HG02840 (cell line): ENCODE results near the gene PPM1H.
"Not testable (repeated sequence)": the region's sequence is repeated elsewhere in the genome, so short reads cannot be mapped to it uniquely, and the experiment has no call there.

ENCODE experiments used
- ATAC-seq: cut with Tn5 transposase; IDR thresholded peaks from one replicate; pipeline ENCODE4 v1.9.1; 2021; ENCODE audit warnings: mild to moderate bottlenecking, moderate library complexity, moderate number of reproducible peaks; ENCODE audit not compliant: unreplicated experiment, low FRiP score

Gene PPM1H

DNA sequence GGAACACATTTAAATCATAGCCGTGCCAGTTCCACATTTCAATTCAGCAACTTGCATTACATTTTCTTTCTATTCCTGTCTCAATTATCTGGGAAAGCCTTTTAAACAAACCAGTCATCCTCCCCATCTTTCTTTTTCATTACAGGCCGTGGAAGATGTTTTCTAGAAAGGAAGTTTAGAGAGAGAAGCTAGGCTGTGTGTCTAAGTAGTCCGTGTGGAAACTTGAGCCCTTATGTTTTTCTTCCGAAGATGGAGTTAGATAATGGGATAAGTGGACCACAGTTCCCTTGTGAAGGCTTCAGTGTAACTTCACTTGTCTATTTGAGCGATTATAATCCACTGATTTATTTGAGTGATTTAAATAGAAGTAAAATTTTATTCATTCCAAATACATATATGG, 12.4 kb upstream of the PPM1H start:
- ATAC-seq: no peak

DNA sequence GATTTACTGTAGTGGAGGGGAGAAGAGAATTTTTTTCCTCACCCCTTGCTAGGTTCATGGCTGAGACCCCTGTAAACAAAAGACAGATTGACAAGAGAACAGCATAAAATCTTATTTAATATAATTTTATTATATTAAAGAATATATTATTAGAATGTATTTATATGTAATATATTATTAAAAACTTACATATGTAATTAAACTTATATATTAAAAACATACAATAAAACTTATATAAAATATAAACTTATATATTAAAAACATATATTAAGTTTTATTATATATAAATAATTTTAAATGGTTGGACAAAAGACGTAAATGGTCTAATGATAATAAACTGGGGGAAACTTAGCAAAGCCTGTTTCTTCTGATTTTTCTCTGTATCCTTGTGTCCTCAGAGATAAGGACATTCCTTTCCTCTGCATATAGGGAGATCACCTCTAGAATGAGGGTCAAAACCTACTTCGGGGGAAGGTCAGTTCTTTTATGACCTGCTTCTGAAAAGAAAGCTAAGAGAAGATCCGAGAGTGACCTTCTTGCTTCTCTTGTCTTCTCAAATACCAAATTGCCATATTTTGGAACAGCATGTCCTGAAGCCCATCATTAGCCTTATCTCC, 8.9 kb upstream of the PPM1H start:
- no peak for ATAC-seq

- not testable (repeated sequence) for ATAC-seq
Measured at GRCh38 chr12:62942316-62942715, 7.4 kb upstream of the PPM1H start.

- peak; percentile 34 for ATAC-seq
Measured at GRCh38 chr12:62934239-62934798, 631 bp downstream of the PPM1H start.

DNA sequence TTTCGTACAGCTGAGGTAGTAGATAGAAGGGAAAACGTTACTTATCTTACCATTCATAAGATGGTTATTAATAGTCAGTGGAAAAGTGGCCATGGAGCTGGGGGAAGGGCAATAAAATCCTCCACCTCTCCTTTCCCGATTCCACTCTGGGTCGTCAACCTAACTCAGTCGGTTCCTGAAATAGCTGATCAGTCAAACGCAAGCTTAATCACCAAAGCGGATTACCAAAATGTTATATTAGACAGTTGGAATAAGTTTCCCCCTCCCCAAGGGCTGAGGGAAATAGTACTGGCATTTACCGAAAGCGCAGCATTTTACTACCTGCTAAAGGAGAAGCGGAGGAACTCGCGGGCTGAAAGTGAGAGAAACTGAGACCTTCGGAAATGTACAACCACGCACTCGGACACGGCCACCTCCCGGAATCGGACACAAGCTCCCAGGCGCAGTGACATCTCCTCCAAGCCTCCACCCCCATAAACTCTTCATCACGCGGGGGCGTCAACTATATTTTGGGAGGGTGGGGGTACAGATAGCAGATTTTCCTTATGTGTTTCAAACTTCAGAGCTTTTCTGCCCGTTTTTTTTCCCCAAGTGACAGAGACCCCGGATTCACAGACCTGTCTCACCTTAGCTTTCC, 1.2 kb downstream of the PPM1H start:
- no peak for ATAC-seq

DNA sequence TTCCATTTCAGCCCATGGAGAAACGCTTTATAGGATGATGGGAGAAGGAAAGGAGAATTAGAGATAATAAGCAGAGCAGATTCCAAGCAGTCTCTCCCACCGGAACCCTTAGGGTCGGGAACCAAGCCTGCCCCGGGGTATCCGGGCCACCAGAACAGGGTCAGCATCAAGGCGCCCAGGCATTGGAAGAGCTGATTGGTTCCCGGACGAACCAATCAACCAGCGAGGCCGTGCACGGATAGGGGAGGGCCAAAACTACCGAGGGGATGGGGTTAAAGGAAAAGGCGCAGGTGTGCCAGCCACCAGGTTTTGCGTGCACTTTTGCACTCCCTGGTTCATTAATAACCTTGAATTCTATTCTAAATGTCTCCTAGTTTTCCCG, 1.7 kb downstream of the PPM1H start:
- no peak for ATAC-seq

- ATAC-seq: no peak
Measured at GRCh38 chr12:62931477-62931876, 3.5 kb downstream of the PPM1H start.

- ATAC-seq: no peak
Measured at GRCh38 chr12:62930546-62931425, 4.2 kb downstream of the PPM1H start.

- ATAC-seq: no peak
Measured at GRCh38 chr12:62928632-62929031, 6.3 kb downstream of the PPM1H start.

DNA sequence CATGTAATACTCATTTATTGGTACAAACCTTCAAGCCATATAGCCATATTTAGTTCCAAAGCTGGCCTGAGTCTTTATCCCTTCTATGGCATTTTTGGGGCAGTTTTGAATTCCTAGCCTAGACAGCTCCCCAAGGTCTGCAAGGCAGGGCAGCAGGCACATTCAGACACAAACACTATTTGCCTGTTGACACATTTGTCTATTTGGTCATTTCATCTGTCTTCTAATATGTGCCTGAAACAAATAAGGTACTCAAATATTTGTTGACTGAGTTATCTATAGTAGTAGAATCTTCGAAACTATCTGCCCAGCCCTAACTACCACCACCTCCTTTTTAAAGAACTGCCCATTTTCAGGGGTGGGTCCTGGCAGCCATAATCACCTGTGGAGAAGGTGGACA, 9.3 kb downstream of the PPM1H start:
- no peak for ATAC-seq

DNA sequence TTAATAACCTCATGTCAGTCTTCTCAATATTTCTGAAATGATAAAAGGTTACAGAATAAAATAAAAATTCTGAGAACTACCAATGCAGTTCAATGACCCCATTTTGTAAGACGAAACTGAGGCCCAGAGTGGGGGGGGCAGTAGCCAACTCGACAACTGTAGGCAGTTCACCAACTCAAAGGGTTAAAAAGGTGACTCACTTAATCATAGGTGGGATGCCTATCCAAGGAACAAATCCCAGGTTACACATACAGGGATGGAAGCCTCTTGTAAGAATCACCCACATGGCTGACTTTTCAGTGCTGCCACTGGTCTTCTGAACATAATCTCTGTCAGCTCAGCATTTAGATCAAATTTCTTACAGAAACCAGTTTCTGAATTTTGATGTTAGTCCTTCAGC, 10.9 kb downstream of the PPM1H start:
- no peak for ATAC-seq

GRCh38 chr12:62922539-62922938, 12.4 kb downstream of the PPM1H start:
- no peak for ATAC-seq

DNA sequence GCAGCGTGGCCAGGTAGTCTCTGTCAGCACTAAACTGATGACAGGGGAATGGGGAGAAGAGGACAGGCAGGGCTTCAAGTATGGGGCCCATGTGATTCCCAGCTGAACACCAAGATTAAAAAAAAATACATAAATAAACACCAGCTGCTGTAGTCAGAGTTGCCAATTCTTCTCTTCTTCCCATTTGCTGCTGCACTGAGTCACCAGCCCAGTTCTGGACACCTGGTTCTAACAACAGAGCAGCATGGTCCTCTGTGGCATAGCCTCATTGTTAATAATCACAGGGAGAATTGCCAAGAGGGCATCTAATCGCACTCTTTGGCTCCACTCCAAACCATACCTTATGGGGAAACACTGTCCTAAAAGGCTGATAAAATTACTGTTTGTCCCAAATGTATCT, 15.1 kb downstream of the PPM1H start:
- ATAC-seq: no peak

DNA sequence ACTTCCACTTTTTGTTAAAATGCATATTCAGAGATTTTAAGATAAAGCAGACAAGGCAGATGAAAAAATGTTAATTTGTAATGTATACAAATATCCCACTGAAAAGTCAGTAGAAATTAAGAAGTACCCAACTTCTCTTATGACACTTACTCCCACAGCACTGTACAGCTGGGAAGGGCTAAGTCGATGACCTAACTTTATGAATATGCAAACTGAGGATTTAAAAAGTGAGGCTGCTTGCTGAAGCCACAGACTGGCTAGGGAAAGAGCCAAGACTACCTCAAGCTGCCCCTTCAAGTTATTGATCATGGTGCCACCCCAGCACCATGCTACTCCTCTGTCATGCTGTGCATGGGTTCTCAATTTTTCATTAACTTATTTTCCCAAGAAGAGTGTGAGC, 17.0 kb downstream of the PPM1H start:
- no peak for ATAC-seq

GRCh38 chr12:62916632-62917425, 18.1 kb downstream of the PPM1H start:
- no peak for ATAC-seq

- no peak for ATAC-seq
Measured at GRCh38 chr12:62915204-62915529, 19.8 kb downstream of the PPM1H start.

DNA sequence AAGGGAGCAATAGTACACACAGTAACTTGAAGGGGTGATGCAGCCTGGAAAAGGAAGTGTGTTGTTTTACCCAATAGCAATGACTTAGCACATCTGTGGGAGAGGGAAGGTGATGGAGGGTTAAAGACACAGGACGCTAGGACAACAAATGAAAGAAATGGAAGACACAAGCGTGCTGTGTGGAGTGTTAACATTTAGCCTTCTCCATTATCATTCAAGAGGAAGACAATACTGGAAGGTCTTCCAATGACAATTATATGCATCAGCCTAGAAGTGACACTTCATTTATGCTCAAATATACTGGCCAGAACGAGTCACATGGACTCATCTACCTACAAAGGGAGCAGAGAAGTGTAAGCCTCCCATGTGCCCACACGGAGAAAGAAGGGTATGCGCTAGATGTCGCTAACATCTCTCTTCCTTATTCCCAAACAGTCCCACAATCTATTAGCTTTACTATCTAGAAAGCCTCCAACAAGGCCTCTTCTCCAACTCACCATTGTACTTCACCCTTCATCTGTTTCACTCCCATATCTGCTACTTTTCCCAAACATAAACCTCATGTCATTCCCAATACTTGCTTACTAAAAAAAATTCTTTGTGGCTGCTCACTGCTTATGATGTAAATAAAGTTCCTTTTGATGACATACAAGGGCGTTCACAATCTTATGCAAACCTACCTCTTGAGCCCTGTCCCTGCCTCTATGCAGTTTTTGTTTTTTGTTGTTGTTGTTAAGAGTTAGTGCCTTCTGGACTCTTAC, 20.3 kb downstream of the PPM1H start:
- no peak for ATAC-seq

DNA sequence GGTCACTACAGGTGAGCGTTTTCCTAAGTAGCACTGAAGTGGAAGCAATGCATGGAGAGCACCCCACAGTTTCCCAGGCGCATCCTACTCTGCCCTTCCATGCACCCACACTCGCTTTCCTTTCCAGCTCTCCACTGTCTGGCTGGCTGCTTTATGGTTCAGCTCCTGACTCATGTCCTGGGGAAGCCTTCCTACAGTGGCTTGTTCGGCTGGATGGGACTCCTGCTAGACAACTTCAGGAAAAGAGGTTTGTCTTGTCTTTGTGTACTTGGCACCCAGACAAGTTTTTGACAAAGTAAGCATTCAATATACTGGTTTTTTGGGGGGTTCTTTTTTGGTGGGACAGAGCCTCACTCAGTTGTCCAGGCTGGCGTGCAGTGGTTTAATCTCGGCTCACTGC, 21.6 kb downstream of the PPM1H start:
- no peak for ATAC-seq

DNA sequence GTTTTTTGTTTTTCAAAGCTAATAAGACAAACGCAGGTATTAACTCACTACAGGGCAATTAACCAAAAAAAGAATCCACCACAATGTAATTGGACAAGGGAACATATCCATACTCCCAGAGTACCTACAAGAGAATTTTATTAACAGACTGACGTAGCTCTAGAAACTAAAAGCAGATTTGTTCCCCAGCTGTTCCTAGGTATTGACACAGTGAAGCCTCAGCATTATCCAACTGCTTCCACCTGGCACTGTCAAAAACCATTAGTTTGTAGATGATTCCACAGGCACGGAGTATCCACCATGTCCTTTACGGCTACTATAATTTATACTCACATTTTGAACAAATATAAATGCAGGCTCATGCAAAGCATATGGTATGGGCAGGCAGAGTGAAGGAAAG, 22.3 kb downstream of the PPM1H start:
- no peak for ATAC-seq

GRCh38 chr12:62911286-62911685, 23.7 kb downstream of the PPM1H start:
- no peak for ATAC-seq
